Stimulated activated CD4-positive, alpha-beta T cell treated with anti-CD3 and anti-CD28 coated beads, Interleukin-1b, Interleukin-23, amount 100 ng/mL, for 48 hours (primary cell): Measurements from ENCODE around the gene HECTD2.
"Not testable (repeated sequence)": the region's sequence is repeated elsewhere in the genome, so short reads cannot be mapped to it uniquely, and the experiment has no call there.

Source experiments
- DNase-seq: peaks from one replicate; pipeline ENCODE4 v3.0.0-alpha.2; 2020

Gene HECTD2

GRCh38 chr10:91412354-91413087 is 2.4 kb downstream of the HECTD2 start:
- DNase-seq: no peak

GRCh38 chr10:91415816-91416215 is 5.7 kb downstream of the HECTD2 start:
- DNase-seq: no peak

DNA sequence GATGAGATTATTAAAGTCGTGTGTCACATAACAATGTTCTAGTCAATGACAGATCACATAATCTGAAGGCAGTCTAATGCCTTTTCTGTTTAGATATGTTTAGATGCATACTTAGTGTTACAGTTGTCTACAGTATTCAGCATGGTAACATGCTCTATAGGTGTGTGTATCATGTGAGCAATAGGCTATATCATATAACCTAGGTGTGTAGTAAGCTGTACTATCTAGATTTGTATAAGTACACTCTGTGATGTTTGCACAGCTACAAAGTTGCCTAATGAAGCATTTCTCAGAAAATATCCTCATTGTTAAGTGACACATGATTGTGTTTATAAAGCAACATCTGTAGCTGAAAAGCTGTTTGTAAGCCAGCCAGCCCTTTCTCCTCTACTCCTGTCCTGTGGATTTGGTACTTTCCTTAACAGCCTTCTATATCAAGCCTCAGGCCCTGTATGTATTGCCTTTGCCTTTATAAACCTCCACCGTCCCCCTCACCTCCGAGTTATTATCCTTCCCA is 6.3 kb downstream of the HECTD2 start:
- no peak for DNase-seq

GRCh38 chr10:91418416-91418815 is 8.3 kb downstream of the HECTD2 start:
- DNase-seq: no peak

DNA sequence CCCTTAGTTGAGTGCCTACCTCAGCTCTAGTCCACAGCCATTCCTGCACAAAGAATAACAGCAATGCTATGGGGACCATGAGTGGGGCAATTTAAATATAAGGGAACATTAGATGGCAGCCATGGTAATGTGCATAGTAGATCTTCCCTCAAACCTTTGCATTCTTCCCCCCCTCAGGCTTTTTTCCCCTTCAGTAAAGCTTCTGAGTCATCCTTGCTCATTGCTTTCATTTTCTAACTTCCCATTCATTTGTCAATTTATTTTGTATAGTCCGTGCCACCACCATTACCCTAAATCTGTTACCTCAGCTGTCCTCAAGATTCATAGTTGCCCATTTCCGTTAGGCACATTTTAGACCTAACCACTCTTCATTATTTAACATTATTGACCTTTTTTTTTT is 10.7 kb downstream of the HECTD2 start:
- DNase-seq: no peak

DNA sequence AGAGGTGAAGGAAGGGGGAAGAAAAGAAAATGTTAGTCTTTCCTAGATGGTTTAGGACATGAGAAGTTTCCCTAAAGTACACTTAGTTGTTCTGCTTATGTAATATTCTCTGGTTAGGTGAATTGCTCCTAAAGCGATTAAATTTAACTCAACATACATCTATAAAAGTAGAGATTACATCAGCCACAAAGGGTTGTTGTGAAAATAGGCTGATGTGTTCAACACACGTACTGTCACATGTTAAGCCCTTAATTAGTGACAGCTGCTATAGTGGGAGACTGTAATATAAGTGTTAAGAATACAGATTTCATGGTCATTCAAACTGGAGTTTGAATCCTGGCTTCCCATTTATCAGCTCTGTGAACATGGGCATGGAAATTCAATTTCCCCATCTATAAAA is 12.8 kb downstream of the HECTD2 start:
- DNase-seq: no peak

DNA sequence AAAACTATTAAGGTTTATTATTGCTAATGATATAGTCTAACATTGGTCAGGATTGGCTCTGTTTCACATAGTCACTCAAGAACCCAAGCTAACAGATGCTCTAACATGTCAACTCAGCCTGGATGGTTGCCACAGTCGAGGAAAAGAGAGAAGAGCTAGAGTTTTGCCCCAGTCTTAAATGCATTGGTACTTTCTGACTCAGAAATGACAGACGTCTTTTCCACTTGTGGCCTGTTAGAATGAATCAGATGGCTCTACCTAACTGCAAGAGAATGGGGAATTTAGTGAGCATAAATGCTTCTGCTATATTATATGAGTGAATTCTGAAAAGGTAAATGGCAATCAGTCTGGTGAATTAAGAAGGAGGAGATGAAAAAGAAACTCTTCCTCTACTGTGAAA is 13.9 kb downstream of the HECTD2 start:
- DNase-seq: peak; percentile 7

DNA sequence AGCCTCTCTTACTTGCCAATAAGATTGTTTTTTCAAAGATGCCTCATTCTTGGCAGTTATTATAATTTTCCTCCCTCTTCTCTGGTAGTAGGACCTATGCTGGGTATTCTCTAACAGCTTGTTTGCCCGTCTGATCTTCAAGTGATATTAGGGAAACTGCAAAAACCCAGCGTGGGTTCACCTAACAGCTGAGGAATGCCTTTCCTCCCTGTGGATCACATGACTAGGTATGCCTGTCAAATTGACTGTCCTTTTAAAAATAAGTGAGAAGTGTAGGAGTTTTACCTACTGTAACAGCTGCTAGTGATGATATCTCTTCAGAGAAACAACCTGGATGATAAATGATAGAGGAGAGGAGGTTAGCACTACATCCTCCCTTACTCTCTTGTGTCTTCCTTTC is 22.0 kb downstream of the HECTD2 start:
- DNase-seq: no peak

- no peak for DNase-seq
These were observed 23.5 kb downstream of the HECTD2 start for GRCh38 chr10:91433620-91434019.

- DNase-seq: no peak
These were observed 23.9 kb downstream of the HECTD2 start for GRCh38 chr10:91434041-91434440.

DNA sequence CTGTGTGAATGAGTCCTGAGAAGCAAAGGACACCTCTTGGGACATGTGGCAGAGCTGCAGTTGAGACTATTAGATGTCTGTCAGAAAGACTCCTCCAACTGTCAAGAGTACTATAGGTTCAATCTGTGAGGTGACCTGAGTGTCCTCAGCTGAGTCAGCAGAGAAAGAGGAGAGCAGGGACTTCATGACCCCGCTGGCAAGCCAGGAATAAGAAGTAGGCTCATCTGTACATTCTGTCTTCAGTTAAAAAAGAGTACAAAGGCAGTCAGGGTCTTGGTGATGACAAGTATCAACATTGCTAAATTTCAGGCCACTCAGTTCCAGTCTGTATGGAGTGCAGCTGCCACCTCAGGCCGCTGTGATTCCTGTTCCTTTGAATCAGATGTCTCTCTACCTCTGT is 25.1 kb downstream of the HECTD2 start:
- no peak for DNase-seq

GRCh38 chr10:91438228-91438627 is 28.1 kb downstream of the HECTD2 start:
- DNase-seq: not testable (repeated sequence)

DNA sequence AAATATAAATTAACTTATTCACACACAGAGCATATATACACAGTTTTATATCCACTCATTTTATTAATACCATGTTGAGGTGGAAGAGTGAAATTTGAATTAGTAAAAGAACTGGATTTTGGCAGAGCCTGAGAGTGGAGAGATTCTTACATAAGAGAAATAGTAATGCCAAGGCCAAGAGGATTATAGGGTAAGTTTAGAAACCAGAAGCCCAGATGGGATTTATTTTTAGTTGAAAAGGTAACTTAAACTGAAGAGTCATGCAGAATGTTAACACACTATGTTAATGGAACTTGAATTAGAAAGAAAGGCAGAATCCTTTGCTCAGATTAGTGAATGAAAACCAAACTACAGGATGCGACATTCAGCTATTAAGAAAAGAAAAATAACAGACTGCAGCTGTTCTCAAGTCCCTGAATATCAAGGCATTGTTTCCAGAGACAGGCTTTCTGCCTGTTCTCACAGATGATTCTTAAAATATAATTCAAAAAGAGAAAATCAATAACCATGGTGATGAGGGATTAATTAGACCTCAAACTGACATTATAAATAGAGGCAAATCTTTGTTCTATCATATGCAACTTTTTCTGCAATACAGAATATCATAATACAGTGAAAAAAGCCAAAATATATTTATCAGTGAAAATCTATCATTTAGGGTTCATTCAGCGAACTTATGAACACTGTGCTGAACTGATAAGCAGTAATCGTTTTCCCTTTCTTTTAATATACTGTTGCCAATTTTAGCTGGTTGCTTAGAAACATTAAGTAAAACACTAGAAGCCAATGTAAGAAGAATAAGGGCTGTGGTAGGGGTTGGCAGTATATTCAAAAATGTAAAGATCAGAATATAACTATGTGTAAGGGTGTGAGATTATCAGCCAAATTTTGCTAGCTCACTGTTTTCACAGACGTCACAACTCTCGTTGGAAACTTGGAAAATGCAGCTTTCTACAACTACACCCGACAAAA is 34.4 kb downstream of the HECTD2 start:
- no peak for DNase-seq

DNA sequence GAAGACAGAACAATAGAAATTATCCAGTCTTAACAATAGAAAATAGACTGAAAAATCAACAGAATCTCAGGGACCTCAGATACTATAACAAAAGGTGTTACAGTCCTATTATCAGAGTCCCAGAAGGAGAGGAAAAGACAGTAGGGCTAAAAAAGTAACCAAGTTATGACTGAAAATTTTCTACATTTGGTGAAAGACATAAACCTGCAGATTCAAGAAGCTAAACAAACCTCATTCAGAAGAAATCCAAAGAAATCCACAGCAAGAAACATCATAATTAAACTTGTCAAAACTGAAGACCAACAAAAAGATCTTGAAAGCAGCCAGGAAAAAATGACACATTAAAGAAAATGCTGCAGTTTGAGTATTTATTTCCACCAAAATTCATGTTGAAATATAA is 41.9 kb downstream of the HECTD2 start:
- no peak for DNase-seq

DNA sequence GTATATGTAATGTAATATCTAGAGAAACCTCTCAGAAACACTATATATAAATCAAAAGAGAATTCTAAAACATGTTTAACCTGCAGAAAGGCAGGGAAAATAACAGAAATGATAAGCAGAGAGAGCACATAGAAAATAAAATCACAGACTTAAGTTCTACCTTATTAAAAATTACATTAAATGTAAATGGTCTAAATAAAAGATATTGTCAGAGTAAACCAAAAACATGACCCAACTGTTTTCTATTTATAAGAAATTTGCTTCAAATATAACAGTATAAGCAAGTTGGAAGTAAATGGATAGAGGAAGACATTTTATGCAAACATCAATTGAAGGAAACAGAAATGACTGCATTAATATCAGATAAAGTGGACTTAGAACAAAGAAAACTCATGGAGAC is 43.4 kb downstream of the HECTD2 start:
- no peak for DNase-seq

DNA sequence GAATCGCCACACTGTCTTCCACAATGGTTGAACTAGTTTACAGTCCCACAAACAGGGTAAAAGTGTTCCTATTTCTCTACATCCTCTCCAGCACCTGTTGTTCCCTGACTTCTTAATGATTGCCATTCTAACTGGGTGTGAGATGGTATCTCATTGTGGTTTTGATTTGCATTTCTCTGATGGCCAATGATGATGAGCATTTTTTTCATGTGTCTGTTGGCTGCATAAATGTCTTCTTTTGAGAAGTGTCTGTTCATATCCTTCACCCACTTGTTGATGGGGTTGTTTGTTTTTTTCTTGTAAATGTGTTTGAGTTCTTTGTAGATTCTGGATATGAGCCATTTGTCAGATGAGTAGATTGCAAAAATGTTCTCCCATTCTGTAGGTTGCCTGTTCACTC is 45.0 kb downstream of the HECTD2 start:
- DNase-seq: not testable (repeated sequence)

DNA sequence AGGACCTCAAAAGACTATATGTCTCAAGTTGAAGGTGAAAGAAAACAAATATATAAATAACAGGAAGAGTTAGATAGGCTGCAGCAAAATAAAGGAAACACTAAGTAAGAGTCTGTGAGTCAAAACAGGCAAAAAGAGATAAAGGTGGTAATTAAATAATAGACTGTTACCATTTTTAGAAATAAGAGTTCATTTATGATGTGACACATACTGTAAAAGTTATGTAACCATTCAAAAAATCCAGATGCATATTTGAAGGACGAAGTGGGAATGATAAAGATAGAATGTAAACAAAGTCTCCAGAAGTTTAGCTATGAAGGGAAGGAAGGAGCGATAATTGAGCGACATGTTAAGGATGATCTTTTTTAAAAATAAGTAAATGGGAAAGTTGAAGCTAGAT is 50.5 kb downstream of the HECTD2 start:
- no peak for DNase-seq

DNA sequence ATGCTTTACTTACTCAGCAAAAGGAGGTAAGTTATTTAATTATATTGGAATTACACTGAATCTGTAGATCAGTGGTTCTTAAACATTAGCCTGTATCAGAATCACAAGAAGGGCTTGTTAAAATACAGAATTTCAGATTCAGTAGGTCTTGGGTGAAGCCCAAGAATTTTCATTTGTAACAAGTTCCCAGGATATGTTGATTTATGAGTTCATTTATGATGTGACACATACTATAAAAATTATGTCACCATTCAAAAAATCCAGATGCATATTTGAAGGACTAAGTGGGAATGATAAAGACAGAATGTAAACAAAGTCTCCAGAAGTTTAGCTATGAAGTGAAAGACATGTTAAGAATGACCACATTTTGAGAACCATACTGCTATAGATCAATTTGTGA is 52.3 kb downstream of the HECTD2 start:
- DNase-seq: no peak

GRCh38 chr10:91464500-91464899 is 54.4 kb downstream of the HECTD2 start:
- DNase-seq: no peak

DNA sequence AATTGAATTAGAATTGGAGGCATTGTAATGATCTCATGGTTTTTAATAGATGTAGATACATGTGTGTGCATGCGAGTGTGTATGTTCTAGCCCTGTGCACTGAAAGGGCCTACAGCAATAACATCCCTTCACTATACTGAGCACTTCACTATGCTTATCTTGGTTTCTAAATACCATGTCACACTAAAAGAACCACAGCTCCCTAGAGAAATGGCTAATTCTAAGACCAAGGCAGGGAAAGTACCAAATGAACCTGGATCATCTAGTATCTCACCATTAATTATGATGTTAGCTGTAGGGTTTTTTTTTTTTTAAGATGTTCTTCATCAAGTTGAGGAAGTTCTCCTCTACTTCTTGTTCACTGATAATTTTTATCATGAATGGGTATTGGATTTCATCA is 55.1 kb downstream of the HECTD2 start:
- DNase-seq: no peak

- no peak for DNase-seq
These were observed 57.0 kb downstream of the HECTD2 start for GRCh38 chr10:91467114-91467513.

DNA sequence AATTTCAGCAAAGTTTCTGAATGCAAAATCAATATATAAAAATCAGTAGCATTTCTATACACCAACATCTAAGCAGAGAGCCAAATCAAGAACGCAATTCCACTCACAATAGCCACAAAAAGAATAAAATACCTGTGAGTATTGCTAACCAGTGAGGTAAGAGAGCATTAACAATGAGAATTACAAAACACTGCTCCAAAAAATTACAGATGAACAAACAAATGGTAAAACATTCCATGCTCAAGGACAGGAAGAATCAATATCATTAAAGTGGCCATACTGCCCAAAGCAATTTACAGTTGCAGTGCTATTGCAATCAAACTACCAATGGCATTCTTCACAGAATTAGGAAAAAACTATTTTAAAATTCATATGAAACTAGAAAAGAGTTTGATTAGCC is 61.5 kb downstream of the HECTD2 start:
- DNase-seq: no peak

GRCh38 chr10:91472911-91473310 is 62.8 kb downstream of the HECTD2 start:
- DNase-seq: no peak

DNA sequence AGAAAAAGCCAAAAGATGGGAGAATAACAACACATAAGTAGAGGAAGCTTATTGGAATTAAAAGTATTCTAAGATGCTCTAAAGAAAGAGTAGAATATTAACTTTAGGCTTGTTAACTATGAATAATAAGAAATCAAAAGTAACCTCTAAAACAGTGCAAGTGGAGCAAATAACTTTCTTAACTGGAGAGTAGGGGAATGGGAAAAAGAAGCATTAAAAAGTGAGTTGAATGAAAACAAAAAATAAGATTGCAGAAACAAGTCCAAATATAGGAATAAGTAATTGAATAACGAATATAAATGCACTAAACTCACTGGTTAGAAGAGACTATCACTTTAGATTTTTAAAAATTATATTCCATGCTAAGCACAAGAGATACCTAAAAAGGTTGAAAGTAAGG is 63.9 kb downstream of the HECTD2 start:
- DNase-seq: no peak
